ENCODE results near the gene RTKN. TPM values are rescaled to one million over a fixed set of nuclear protein-coding genes. Genes with fewer than 3 reads are reported as not detected.

RTKN gene
- total and polyA plus RNA-seq, 9 of the 15 experiments (the other 6 are each of a cell fraction or from before 2014, with no cell fraction given) = 0.14 to 6.9 (median 3.6) TPM

- TF ChIP-seq REST (IDR thresholded peaks at IDR 0.05; ENCODE audit: borderline replicate concordance) (peak; percentile 81; the same call in 1 of the 2 replicates), REST (CRISPR knock-in tag; IDR thresholded peaks at IDR 0.05; ENCODE audit: low read depth) (no peak), RBM14 (IDR thresholded peaks at IDR 0.05; ENCODE audit: borderline replicate concordance, insufficient read depth, low read depth, low read length) (no peak), ZNF311 (CRISPR knock-in tag; IDR thresholded peaks at IDR 0.05) (no peak), XRCC3 (IDR thresholded peaks at IDR 0.05) (no peak)
- TF ChIP-seq, protein P1, sequence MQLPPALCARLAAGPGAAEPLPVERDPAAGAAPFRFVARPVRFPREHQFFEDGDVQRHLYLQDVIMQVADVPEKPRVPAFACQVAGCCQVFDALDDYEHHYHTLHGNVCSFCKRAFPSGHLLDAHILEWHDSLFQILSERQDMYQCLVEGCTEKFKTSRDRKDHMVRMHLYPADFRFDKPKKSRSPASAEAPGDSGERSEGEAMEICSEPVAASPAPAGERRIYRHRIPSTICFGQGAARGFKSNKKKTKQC (CRISPR knock-in tag; IDR thresholded peaks at IDR 0.05) = peak; percentile 6; the same call in 1 of the 2 replicates
- TF ChIP-seq, protein P2, sequence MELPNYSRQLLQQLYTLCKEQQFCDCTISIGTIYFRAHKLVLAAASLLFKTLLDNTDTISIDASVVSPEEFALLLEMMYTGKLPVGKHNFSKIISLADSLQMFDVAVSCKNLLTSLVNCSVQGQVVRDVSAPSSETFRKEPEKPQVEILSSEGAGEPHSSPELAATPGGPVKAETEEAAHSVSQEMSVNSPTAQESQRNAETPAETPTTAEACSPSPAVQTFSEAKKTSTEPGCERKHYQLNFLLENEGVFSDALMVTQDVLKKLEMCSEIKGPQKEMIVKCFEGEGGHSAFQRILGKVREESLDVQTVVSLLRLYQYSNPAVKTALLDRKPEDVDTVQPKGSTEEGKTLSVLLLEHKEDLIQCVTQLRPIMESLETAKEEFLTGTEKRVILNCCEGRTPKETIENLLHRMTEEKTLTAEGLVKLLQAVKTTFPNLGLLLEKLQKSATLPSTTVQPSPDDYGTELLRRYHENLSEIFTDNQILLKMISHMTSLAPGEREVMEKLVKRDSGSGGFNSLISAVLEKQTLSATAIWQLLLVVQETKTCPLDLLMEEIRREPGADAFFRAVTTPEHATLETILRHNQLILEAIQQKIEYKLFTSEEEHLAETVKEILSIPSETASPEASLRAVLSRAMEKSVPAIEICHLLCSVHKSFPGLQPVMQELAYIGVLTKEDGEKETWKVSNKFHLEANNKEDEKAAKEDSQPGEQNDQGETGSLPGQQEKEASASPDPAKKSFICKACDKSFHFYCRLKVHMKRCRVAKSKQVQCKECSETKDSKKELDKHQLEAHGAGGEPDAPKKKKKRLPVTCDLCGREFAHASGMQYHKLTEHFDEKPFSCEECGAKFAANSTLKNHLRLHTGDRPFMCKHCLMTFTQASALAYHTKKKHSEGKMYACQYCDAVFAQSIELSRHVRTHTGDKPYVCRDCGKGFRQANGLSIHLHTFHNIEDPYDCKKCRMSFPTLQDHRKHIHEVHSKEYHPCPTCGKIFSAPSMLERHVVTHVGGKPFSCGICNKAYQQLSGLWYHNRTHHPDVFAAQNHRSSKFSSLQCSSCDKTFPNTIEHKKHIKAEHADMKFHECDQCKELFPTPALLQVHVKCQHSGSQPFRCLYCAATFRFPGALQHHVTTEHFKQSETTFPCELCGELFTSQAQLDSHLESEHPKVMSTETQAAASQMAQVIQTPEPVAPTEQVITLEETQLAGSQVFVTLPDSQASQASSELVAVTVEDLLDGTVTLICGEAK (IDR thresholded peaks at IDR 0.05) = peak; percentile 95
- TF ChIP-seq, protein P2 (CRISPR knock-in tag; IDR thresholded peaks at IDR 0.05) = no peak
Measured at GRCh38 chr2:74482801-74483674, 41.3 kb upstream of the RTKN start, which contains the start of the genes CCDC142 and TTC31 (continued).

Data from K562 (cell line).